Stimulated activated CD4-positive, alpha-beta T cell treated with anti-CD3 and anti-CD28 coated beads, TNF-alpha, amount 100 ng/mL, for 4 hours (primary cell): ENCODE results near the gene FAM180A.
"Not testable (repeated sequence)": the region's sequence is repeated elsewhere in the genome, so short reads cannot be mapped to it uniquely, and the experiment has no call there.

Experiments used
- DNase-seq, 3 experiments: peaks; one replicate each; pipeline ENCODE4 v3.0.0-alpha.2; 2020; ENCODE audit warnings: low read depth in 3 of 3

The FAM180A gene

GRCh38 chr7:135713836-135714470 is 34.7 kb downstream of the FAM180A start:
- DNase-seq, result no peak

- no peak for DNase-seq
Measured at GRCh38 chr7:135712796-135713195, 35.8 kb downstream of the FAM180A start.

- DNase-seq, result no peak
Measured at GRCh38 chr7:135712182-135712782, 36.3 kb downstream of the FAM180A start.

- DNase-seq, result no peak
Measured at GRCh38 chr7:135711139-135711469, 37.5 kb downstream of the FAM180A start.

GRCh38 chr7:135710417-135711138 is 38.0 kb downstream of the FAM180A start:
- no peak for DNase-seq

DNA sequence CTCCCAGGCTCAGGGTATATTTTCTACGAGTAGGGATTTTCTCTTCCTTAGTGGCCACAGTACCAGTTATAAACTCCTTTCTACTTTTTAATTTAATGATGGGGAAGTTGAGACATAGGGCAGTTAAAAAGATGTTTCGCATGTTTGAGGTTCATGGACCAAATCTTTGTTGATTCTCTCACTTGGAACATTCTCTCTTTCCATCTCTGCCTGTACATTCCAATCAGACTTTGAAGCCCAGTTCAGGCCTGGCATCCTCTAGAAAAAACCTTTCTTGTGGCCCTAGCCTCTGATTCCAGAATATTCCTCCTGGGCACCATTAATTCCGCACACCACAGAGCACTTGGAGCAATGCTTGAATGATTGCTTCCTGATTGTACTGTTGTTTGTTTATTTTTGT is 39.1 kb downstream of the FAM180A start:
- DNase-seq, result no peak

GRCh38 chr7:135708041-135708440 is 40.6 kb downstream of the FAM180A start:
- no peak for DNase-seq

DNA sequence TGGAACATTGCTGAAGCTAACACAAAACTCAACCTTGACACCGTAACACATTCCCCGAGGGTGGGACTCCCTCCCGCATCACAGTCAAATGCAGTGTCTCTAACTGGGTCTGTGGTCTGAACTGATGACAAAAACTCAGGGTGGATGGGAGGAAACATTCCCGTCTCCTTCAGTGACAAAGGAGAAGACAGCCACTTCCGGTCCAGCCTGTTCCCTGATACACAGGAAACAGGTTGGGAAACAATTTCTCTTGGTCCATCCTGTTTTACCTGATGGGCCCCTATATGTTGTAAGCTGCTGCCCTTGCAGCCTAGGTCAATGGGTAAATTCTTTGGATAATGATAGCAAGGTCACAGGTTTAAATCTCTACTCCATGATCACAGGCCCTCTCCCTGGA is 41.0 kb downstream of the FAM180A start:
- DNase-seq, result no peak

GRCh38 chr7:135706858-135707569 is 41.6 kb downstream of the FAM180A start:
- no peak for DNase-seq

GRCh38 chr7:135706038-135706742 is 42.4 kb downstream of the FAM180A start:
- DNase-seq, result no peak

- DNase-seq, result no peak
Measured at GRCh38 chr7:135704698-135705097, 43.9 kb downstream of the FAM180A start.

DNA sequence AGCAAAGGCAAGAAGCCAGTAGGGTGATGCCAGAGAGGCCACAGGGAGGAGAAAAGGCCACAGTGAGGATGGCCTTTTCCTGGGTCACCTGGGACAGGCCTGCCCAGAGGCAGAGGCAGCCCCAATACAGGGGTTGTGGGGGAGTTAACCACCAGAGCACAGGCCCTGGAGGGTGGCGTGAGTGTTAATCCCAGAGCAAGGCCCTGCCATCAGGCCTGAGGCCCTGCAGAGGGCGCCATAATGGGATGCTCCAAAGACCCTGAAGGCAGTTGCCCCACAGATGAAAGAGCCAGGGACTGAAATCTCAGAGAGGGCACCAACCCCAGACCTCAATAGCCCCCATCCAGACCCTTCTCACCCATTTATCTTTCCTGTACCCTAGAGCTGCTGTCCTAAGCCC is 44.5 kb downstream of the FAM180A start:
- DNase-seq, result no peak

GRCh38 chr7:135697276-135698049 is 51.1 kb downstream of the FAM180A start:
- no peak for DNase-seq

GRCh38 chr7:135693558-135693957 is 55.1 kb downstream of the FAM180A start:
- DNase-seq, result no peak

DNA sequence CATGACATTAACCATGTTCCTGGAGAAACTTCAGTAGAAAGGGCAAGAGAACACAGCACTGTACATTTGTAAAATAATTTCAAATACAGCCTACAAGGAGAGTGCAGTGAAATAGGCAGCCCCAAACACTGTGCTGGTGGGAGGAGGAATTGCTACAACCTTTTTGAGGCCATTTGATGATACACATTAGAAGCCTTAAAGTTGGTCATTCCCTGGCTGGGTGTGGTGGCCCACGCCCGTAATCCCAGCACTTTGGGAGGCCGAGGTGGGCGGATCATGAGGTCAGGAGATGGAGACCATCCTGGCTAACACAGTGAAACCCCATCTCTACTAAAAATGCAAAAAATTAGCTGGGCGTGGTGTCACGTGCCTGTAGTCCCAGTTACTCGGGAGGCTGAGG is 56.0 kb downstream of the FAM180A start:
- not testable (repeated sequence) for DNase-seq

DNA sequence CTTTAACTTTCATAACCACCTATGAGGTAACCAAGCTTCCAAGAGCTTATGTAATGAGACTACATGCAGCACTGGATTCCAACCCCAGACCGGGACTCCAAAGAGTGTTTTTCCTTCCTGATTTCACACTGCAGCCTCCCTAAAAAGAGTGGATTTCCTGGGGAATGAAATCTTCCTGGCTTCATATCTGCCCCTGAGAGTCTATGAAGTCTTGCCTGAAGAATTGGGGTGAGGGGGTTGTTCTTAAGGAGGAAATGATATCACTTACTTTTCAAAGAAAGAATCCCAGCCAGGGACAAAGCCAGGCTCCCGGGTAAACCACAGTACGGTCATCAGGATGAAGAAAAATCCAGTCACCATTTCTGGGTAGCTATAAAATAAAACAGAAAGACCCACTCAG is 56.6 kb downstream of the FAM180A start:
- no peak for DNase-seq

DNA sequence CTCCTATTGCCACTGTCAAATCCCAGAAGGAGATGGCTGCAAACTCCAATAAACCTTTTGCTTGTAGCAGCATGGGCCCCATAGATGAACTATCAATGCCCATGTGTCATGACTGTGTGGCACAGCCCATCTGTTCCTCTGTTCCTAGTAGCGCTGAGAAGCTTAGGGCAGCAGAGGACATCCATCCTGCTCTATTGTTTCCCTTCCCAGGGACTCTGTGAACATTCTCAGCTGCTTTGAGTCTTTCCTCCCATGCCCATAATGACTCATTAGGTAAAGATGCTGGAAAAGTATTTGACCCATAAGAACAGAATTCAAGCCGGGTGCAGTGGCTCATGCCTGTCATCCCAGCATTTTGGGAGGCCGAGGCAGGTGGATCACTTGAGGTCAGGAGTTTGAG is 58.0 kb downstream of the FAM180A start:
- no peak for DNase-seq

DNA sequence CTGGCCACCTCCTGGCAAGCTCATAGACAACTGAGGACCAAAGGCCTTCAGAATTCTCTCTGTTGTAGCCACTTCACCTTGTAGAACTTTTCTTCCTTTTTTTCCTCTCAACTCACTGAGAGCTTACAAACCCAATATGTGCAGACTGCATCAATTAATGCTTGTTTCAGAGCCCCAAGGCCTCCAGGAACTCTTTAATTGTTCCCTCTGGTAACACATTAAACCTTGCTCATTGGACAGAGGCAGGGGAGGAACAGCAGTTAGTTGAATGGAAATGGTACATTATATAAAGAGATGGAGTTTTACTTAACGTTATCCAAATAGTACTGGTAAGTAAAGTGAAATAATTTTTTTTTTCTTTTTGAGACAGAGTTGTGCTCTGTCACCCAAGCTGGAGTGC is 61.1 kb downstream of the FAM180A start:
- no peak for DNase-seq

GRCh38 chr7:135685306-135686084 is 63.1 kb downstream of the FAM180A start:
- DNase-seq, result no peak

DNA sequence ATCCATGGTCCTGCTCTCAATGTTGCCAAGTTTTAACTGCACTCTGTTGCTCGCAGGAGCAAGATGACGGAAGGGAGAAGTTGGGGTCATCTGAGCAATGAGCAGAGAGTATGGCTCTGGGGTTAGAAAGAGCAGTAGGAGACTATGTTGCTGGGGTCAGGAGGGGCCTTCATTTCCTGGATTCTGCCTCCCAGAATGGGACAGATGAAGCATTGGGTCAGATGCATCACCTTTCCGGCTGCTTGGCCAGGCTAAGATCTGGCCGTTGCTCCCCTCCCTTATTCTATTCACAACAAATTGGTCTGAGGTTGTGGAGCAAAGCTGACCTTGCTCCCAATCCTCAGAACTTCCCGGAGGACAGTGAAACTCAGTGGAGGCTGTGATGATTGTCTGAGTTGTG is 63.9 kb downstream of the FAM180A start:
- no peak for DNase-seq

DNA sequence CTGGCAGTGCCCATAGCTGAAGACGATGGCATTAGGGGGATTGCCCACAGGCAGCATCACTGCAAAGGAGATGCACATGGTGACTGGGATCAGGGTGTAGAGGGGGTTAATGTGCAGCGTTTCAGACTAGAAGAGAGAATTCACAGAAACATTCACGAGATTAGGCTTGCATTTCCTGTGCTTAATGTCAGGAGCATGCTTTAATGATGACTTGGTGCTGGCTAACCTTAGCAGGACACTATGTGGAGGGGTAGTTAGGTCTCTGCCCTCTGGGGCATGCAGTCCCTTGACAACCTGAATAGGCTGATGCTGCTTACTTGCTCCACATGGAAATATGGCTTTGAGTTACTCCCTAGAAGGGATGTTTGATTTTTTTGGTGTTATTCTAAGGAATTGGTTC is 64.5 kb downstream of the FAM180A start:
- no peak for DNase-seq
